Measurements from ENCODE around the gene DSCAM.

GRCh38 chr21:40675017-40675416 lies 171.9 kb downstream of the DSCAM start:
- TF ChIP-seq CTCF (IDR thresholded peaks at IDR 0.05 in 2 of 3, conservative IDR thresholded peaks at IDR 0.05 in 1 of 3; ENCODE audit: borderline replicate concordance in 1 of 3, insufficient read depth in 1 of 3, low read depth in 2 of 3, low read length in 2 of 3) (no peak), POLR2AphosphoS5 (IDR thresholded peaks at IDR 0.05; ENCODE audit: low read depth, low read length) (no peak), RAD21 (IDR thresholded peaks at IDR 0.05; ENCODE audit: low read depth) (no peak), ATF3 (IDR thresholded peaks at IDR 0.05) (no peak), TCF7L2 (IDR thresholded peaks at IDR 0.05; ENCODE audit: borderline replicate concordance, extremely low read depth, insufficient read depth, insufficient read length) (no peak), MAX (IDR thresholded peaks at IDR 0.05) (no peak)

All from HCT116 (cell line).